HG03354 (cell line): ENCODE results near the gene ARL16.
A peak's percentile ranks its signal among the peaks of the same experiment; 100 is the strongest.

Experiments
- ATAC-seq: cut with Tn5 transposase; IDR thresholded peaks from one replicate; pipeline ENCODE4 v1.9.1; 2021; ENCODE audit warnings: mild to moderate bottlenecking; ENCODE audit not compliant: unreplicated experiment, poor library complexity, severe bottlenecking

Gene ARL16

DNA sequence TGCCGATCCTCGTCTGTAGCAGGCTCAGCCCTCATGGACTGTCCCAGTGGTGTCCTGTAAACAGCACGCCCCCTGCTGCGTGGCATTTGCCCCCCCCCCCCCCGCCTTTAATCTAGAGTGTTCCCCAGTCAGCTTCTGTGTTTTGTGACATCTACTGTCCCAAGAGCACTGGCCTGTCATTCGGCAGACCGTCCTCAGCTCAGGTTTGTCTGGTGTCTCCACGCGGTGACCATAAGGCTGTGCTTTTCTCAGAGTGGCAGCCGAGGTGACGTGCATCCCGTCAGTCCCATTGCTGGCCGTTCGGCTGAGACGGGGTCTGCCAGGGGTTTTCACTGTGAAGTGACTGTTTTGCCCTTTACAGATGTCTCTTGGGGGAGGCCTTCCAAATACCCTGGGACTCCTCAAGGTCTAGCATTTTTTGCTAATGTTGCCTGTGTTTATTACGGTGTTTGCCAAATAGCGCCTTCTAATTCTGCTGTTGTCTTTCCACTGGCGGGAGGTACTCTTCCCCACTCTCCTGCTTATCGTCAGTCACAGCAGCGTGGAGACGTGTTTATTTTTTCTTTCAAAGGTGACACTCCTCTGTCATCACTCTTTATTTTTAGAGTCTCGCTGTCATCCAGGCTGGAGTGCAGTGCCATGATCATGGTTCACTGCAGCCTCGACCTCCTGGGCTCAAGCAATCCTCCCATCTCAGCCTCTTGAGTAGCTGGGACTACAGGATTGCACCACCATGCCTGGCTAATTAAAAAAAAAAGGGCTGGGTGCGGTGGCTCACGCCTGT lies 13.9 kb upstream of the ARL16 start:
- ATAC-seq: no peak

DNA sequence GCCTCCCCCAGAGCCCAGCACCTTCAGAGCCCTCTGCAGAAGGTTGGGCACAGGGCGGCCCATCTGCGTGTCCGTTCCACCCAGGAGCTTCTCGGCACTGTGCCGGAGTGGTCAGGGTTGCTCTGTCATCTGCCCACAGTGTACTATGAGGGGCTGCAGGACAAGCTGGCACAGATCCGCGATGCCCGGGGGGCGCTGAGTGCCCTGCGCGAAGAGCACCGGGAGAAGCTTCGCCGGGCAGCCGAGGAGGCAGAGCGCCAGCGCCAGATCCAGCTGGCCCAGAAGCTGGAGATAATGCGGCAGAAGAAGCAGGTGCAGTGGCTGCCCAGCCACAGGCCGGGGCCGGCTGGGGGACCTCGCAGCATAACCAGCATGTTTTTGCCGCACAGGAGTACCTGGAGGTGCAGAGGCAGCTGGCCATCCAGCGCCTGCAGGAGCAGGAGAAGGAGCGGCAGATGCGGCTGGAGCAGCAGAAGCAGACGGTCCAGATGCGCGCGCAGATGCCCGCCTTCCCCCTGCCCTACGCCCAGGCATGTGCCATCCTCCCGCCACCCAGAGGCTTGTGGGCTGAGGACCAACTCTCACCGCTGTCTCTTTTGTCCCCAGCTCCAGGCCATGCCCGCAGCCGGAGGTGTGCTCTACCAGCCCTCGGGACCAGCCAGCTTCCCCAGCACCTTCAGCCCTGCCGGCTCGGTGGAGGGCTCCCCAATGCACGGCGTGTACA lies 12.8 kb upstream of the ARL16 start:
- ATAC-seq: no peak

DNA sequence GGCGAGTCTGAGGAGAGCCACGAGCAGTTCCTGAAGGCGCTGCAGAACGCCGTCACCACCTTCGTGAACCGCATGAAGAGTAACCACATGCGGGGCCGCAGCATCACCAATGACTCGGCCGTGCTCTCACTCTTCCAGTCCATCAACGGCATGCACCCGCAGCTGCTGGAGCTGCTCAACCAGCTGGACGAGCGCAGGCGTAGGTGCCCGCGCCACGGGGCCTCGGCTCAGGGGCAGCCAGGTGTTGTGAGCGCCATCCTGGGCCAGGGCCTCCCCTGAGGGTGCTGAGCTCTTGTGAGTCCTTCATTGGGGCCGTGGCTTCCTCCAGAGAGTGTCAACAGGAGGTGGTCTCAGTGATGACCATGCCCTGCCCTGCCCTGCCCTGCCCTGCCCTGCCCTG lies 12.2 kb upstream of the ARL16 start:
- ATAC-seq: no peak

DNA sequence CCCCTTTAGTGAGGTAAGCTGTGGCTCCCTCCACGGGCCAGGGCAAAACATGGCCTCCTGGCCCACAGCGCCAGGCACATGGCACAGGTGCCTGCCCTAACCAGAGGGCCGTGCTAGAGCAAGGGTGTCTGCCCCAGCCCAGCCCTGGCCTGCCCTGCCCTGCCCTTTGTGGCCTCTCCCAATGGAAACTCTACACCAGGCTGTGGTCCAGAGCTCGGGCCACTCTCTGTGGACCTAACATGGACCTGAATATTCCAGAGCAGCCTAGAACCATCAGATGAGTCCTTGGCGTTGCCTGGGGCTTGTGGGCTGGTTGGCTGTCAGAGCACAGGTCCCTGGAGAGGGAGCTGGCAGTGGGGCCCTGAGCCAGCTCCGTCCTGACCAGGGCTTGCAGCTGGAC lies 11.6 kb upstream of the ARL16 start:
- ATAC-seq: no peak

DNA sequence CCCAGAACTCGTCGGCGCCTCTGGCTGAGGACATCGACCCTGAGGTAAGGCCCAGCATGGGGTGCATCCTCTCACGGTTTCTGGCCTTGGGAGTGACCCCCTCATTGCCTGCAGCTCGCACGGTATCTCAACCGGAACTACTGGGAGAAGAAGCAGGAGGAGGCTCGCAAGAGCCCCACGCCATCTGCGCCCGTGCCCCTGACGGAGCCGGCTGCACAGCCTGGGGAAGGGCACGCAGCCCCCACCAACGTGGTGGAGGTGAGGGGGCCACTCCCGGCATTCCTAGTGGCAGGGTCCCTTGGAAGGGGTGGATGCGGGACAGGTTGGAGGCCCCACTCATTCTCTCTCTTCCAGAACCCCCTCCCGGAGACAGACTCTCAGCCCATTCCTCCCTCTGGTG lies 11.2 kb upstream of the ARL16 start:
- ATAC-seq: no peak

DNA sequence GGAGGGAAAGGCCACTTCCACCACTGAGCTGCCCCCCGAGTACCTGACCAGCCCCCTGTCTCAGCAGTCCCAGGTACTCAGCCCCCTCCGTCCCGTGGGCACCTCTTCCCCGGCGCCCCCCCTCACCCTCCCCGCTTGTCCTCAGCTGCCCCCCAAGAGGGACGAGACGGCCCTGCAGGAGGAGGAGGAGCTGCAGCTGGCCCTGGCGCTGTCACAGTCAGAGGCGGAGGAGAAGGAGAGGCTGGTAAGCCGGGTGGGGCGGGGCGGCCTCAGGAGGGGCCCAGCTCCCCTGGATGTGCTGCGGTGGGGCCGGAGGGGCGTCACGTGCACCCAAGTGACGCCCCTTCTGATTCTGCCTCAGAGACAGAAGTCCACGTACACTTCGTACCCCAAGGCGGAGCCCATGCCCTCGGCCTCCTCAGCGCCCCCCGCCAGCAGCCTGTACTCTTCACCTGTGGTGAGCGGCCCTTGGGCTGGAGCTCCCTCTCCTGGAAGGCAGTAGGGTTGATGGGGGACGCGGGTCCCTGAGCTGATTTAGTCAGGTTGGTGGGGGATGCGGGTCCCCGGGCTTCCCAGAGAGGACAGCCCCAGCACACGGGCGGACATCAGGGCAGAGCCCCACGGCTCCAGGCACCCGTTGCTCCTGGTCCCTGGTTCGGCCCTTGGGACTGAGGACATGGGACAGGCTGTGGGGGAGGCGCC lies 10.1 kb upstream of the ARL16 start:
- no peak for ATAC-seq

DNA sequence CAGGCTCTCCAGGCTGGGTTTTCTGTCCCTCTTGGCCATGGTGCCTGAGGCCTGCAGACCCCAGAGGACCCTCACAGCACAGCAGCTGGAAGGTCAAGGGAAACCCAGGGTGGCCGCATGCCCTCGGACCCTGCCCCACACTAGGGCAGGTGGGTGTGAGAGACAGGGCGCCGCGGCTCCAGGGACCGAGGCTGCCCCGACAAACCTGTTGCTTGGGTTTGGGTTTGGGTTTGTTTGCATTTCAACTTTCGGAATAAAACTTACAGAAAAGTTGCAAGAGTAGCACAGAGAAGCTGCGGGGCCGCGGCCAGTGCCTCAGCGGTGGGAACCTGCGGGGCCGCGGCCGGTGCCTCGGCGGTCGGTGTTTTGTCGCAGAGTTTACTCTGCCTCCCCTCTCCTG lies 8.0 kb upstream of the ARL16 start:
- no peak for ATAC-seq

DNA sequence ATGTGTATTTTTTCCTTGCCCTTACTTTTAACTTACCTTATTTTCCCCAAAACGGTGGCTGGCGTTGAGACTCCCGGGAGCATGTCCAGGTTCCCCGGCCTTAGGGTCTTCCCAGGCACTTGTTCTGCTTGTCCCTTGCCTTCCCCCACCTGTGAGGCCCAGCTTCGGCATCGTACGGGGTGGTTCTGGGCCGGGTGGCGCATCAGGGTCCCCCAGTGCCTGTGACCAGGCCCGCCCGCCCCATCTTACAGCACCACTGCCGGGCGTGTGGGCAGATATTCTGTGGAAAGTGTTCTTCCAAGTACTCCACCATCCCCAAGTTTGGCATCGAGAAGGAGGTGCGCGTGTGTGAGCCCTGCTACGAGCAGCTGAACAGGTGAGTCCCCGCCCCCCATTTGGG lies 7.6 kb upstream of the ARL16 start:
- no peak for ATAC-seq

DNA sequence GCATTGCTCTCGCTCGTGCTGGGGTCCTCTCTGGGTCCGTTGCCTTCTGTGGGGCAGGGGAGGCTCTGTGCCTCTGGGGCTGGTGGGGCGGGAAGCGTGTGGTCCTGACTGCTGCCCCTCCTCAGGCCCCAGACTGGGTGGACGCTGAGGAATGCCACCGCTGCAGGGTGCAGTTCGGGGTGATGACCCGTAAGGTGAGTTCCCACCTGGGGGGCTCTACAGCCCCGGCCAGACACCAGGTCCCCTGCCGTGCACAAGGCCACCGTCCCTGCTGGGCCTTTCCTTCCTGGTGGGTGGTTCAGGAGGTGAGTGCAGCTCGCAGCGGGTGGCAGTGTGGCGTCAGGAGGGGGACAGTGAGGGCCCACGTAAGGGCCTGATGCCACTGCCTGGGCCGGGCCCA lies 7.0 kb upstream of the ARL16 start:
- ATAC-seq: no peak

DNA sequence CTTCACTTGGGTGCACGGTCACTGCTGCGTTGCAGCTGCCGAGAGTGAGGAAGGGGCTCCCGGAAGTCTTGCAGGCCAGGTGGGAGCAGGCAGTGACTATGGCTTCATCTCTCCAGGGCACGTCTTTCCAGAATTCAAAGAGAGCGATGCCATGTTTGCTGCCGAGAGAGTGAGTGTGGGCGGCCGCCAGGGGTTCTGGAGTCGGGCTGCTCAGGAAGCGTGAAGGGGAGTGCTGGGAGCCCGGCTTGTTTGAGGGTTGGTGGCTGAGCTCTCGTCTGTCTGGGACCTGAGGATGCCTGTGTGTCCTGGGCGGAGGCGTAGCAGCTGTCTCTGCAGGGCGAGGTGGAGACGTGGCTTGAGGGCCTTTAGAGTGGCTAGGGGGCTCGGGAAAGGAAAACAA lies 6.5 kb upstream of the ARL16 start:
- ATAC-seq: no peak

DNA sequence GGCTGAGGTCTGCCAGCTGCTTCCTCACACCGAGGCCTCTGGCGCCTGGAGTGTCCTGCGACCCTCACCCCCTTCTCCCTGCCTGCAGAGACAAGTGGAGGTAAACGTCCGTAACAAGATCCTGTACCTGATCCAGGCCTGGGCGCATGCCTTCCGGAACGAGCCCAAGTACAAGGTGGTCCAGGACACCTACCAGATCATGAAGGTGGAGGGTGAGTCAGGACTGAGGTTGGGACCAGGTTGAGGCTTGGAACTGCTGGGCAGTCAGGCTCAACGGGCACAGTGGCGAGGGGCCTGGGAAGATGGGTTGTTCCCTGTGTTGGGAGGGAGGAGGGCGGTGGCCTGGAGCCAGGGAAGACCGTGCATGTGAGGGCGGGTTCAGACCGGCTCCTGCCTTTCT lies 5.0 kb upstream of the ARL16 start:
- no peak for ATAC-seq

DNA sequence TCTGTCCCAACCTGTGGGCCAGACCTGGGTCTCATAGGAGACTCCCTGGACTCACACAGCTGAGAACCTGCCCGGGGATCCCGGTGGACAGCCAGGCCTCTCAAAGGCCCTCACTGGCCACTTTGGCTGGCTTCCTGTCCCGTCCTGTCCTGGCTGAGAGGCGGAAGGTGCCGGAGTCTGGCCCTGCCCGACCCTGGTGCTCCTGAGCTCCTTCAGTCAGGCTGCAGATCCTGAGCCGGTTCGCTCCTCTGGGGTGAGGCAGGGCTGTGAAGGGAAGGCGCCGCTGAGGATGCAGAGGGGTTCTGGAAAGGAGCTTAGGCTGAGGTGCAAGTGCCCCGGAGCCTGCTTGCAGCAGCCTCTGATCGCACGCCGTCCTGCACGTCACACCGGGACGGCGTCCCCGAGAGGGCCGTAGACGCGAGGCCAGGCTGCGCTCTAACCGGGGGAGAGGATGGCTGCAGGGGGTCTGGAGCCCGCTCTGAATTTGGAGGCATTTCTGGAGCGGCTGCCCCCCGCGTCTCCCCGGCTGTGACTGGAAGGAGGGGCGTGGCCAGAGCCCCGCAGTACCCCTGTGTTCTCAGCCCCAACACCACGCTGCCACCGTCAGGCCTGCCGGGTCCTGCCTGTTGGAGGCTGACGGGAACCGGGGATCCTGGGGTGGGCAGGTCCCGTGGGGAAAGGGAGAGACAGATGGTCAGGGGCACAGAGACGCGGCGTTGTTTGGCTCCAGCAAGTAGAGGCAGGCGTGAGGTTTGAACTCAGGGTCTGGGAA lies 4.4 kb upstream of the ARL16 start:
- ATAC-seq: no peak

DNA sequence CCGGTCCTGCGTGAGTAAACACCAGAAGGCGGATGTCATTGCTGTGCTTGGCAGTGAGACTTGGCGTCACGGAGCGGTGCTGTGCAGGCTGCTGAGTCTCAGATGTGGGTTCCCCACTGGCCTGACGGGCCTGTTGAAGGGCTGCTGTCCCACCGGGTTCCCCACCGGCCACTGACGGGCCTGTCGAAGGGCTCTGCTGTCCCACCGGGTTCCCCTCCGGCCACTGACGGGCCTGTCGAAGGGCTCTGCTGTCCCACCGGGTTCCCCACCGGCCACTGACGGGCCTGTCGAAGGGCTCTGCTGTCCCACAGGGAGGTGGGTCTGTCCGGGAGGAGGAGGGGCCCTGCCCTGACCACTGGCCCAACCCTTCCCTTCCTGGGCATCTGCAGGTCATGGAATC lies 3.0 kb upstream of the ARL16 start:
- no peak for ATAC-seq

DNA sequence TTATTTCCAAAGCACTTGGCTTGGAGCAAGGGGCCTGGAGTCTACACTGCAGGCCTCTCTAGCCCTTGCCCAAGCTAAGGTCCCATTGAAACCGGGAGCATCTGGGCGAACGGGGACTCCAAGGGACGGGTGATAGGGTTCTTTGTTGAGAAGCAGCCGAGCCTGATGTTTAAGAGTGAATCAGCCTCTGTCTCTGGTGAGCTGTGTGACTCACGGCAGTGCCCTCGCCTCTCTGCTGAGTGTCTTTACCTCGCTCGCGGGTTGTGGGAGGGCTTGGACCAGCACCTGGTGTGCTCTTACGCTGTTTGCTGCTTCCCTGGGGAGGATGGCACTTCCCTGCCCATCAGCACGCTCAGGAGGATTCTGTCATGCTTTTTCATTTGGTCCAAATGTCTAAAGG lies 1.5 kb upstream of the ARL16 start:
- ATAC-seq: no peak

DNA sequence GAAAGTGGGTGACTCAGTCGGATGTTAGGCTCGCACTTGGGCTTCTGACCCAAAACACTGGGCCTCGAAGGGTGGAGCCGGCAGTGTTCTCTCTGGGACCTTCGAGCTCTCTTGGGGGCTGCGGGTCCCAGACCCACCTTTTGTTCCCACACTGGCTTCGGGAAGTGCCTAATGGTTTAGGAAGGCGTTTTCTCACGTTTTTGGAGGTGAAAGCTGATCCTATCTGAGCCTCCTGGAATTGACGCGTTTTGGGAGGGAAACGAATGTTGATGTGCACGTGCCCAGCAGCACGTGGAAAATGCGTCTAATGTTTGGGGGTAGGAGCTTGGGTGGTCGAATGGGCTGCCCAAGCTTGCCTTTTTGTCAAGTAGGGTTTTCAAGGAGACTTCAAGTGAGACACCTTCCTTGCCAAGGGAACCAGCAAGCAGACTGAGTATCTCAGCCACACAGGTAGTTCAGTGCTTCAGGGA lies 880 bp upstream of the ARL16 start:
- no peak for ATAC-seq

DNA sequence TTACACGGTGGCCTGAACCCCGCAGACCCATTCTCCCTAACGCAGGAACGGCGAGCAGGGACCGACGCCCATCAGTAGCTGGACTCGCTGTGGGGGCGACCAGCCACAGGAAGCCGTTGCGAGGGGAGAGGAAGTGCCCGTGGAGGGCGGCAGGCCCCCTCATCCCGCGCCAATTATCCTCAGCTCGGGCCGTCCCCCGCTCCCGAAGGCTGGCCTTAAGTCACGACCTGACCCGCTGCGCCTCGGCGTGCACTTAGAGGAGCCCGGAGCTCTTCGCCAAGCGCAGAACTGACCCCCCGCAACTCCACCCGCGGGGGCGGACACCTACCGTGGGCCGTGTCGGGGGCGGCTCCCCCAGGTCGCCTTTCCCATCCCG lies 401 bp downstream of the ARL16 start:
- peak; percentile 15 for ATAC-seq

DNA sequence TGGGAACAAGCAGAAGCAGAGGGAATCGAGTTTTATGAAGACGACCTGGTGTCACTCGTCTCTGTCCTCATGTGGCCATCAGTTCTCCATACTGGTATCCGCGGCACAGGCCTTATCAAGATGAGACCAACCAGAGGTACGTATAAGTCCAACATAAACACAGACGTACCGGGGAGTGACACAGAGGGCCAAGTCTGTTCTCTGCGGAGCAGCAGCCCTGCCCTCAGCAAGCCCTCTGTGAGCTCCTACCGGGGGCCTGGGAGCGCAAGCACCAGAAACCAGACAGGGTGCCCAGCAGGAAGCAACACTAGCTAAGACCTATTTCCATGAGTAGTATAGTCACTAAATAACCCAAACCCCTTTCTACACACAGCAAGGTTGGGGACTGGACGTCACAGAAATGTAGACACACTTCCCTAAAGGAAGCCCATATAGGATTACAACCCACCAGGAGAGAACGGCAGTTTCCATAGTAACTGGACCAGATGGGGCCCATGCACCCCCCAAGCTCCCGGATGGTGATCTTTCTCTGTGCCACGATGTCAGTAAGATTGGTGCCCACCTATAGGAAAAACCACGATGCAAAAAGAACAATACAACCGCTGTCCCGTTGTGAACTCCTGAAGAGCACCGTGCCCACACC lies 911 bp downstream of the ARL16 start:
- no peak for ATAC-seq

DNA sequence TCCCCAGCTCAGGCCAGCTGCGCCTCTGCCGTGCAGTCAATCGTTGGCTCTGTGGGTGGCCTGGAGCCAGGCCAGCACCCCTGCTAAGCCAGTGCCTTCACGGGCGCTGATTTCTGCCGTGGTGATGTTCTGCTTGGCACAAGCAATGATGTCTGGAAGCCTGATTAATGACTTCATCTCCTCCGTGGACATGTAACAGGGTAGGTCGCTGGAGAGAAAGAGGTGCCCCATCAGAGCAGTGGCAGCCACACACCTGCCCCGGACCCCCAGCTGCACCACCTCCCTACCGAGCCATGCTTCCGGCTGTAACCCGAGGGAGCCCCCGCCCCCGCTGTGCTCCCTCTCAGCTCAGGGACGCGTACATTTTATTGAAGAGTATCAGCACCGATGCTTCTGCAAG lies 1.9 kb downstream of the ARL16 start:
- no peak for ATAC-seq

DNA sequence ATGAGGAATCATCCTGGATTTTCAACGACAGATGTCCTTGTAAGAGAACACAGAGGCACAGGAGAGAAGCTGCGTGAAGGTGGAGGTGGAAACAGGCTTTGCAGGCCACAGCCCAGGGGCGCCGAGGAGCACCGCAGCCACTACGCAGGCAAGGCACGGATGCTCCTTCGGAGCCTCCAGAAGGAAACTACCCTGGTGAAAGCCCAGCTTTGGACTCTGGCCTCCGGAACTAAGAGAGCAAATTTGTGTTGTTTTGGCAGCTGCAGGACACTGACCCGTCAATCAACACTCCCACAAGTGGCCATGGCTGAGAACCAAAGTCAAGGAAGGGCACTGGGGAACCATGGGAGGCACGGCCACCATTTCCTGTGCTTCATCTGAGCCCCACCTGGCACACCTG lies 3.4 kb downstream of the ARL16 start:
- no peak for ATAC-seq

DNA sequence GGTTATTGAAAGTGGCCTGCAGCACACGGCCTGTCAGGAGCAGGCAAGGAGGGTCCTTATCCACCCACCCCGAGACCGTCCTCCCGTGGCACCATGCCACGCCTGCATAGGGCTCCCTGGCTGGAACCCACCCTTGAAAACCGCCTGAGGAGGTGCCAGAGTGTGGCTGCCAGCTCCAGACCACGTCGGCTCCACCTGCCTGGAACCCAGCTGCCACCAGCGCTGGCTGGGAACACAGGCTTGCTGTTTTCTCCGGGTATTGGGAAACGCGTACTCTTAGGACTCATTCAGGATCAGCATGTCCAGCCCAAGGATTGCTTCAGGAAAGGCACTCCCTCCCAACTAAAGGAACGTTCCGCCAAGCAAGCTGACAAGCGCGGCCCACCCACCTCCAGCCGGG lies 6.7 kb downstream of the ARL16 start:
- ATAC-seq: no peak
